Endometrial microvascular endothelial cells (primary cell): ENCODE measurements around the gene TM4SF1. TPM values are rescaled to one million over a fixed set of nuclear protein-coding genes. Genes with fewer than 3 reads are reported as not detected.

Experiments used
- in situ Hi-C: cut with HindIII; loops from 2 replicates; pipeline ENCODE4 v1.10.0; 2017; ENCODE audit warnings: low sequenced_read_pairs, low pct_unique_long_range_greater_than_20kb; ENCODE audit errors: inconsistent ontology term
- total RNA-seq: library from RNA; depleted of rRNA; stranded (reverse); fragments of >200 nt; gene quantifications from one replicate; pipeline ENCODE4 v1.2.3, GENCODE V29; 2015; ENCODE audit errors: inconsistent ontology term

The TM4SF1 gene, protein sequence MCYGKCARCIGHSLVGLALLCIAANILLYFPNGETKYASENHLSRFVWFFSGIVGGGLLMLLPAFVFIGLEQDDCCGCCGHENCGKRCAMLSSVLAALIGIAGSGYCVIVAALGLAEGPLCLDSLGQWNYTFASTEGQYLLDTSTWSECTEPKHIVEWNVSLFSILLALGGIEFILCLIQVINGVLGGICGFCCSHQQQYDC
- 539 TPM for total RNA-seq

DNA sequence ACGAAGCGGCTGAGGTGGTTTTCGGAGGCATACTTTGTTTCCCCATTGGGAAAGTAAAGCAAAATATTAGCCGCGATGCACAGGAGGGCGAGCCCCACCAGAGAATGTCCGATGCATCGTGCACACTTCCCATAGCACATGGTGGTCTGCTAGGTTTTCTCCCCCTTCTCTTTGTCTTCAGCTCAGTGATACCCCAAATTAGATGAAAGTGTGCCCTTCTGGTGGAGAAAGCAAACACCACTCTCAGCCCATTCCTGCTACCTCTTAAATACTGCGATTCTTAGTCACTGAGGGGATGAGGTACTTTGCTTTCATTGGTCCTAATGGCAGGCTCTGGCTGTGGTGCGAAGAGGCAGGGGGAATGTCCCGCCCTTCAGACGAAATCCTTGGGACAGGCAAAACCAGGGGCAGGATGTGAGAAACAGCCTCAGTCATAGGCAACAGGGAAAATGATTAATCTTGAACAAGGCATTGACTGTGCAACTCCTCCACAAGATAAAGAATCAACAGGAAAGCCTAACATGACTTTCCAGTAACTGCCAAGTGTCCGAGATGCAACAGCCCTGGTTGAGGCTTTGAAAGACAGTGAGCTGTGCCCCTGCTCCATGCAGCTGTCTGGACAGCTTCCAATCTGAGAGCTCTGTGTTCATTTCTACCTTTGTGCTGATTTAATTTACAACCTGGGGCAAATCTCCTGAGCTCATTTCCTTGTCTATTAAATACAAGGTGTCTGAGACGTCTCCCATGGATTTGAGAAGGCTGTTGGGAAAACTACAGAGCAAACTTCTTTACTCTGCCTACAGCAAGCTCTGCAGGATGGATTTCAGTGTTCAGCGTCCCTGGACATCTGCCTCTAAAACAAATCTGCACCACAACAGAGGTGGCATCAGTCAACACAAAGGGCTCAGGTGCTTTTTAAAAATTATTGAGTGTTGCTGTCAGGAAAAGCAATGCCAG, at the start of gene TM4SF1:
Gene TM4SF1, minus strand, starts transcription at position 242 of the 957 bp plus-strand sequence. Its CDS starts 102 bp downstream, at position 140.
- in situ Hi-C loops = no loop called here

DNA sequence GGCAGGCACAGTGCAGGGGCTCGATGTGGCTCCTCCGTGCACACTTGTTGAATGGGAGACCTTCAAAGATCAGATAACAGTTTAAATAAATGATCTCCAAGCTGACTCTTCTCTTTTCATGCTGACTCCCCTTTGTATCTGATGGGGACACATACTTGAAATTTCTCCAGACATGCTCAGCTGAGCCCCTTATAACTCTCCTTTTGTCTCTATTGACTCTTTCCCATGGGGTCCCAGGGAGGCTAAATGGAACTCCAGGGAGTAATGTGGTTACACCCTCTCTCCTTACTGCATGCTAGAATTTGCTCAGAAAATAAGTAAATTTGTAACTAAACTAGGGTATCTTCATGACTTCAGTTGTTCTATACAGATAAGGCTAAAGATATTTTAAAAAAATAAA, 48.9 kb upstream of the TM4SF1 start:
- in situ Hi-C loops = no loop called here

DNA sequence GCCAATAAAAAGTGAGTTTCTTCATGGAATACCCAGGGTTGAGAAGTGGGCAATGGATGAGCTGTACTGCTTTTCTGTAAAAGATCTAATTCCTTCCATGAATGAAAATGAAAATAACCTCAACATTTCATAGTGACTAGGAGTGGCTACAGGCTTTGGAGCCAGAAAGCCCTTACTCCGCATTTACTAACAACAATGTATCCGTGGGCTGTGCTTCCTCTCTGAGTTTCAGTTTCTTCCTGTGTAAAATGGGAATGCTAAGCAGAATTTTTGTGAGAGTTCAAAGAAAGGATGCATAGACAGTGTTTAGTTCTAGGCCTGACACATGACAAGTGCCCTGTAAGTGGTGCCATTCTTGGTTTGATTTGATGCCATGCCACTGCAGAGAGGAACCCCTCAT, 47.5 kb upstream of the TM4SF1 start:
- in situ Hi-C loops = no loop called here

DNA sequence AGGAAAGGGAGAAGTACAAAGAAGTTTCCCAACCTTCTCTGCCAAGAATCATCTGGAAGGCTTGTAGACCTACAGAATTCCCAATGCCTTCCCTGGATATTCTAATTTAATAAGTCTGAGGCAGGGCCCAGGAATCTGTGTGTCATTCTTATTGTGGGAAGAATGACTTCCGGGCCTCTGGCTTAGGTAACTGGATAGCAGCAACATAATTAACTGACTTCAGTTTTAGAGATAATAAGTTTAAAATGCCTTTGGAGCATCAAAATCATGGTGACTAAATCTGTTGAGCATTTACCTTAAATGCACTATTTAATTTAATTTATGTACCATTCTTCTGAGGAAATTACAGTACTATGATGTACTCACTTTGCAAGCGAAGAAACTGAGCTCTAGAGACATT, 44.3 kb upstream of the TM4SF1 start:
- in situ Hi-C loops = no loop called here

DNA sequence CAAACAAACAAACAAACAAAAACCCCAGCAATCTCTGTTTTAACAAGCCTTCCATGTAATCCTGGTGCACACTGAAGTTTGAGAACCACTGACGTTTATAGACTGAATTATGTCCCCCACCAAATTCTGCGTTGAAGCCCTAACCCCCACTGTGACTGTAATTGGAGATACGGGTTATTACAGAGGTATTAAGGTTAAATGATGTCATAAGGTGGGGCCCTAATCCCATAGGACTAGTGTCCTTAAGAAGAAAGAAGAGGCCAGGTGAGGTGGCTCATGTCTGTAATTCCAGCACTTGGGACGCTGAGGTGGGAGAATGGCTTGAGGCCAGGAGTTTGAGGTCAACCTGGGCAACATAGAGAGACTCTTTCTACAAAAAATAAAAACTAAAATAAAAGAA, 42.4 kb upstream of the TM4SF1 start:
- in situ Hi-C loops = no loop called here

DNA sequence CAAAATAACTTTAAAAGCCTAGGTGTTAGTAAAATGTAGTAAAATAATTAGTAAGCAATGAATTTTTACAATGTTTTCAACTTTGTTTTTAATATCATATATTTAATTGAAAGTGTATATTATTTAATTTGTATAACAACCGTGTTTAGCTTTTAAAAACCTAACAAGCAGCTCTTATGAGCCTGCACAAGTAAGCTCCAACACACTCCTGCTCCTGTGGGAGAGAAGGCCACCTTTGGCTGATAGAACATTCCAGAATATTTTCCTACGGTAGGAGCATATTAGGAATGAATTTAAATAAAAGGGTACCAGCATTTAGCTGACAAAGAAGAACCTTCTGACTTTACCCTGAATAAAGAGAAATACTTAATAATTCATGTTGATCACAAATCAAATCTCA, 40.3 kb upstream of the TM4SF1 start:
- in situ Hi-C loops = no loop called here

DNA sequence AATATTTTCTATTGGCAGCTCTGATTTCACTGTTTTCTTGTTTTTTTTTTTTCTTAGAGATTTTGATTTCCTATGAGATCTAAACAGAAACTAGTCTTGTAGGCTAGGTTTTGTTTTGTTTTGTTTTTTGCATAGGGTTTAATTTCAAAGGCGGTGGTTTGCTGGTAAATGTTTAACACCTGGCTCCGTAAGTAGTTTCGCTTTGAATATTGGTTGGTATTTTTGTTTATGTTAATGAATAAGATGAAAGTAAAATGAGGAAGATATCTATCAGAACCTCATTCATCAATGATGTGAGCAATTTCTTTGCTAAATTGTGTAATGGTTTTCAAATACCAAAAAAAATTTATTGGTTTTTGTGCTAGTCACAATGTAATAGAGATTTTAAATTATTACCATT, 39.7 kb upstream of the TM4SF1 start:
- in situ Hi-C loops = no loop called here

DNA sequence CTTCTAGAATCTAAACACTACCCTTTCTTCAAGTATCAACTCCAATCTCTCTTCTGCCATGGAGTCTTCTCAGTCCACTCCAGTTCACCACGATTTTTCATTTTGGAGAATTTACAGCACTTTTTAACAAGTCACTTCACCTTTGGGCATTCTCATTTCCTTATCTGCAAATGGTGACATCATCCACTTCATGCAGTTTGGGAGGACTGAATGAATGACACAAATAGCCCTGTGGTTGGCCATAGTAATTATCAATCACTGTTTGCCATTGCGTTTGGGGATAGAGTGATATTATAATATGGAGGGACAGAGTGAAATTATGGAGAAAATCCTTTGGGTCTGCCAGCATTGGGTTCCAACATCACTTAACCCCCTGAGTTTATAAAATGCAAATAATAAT, 38.0 kb upstream of the TM4SF1 start:
- in situ Hi-C loops = no loop called here

DNA sequence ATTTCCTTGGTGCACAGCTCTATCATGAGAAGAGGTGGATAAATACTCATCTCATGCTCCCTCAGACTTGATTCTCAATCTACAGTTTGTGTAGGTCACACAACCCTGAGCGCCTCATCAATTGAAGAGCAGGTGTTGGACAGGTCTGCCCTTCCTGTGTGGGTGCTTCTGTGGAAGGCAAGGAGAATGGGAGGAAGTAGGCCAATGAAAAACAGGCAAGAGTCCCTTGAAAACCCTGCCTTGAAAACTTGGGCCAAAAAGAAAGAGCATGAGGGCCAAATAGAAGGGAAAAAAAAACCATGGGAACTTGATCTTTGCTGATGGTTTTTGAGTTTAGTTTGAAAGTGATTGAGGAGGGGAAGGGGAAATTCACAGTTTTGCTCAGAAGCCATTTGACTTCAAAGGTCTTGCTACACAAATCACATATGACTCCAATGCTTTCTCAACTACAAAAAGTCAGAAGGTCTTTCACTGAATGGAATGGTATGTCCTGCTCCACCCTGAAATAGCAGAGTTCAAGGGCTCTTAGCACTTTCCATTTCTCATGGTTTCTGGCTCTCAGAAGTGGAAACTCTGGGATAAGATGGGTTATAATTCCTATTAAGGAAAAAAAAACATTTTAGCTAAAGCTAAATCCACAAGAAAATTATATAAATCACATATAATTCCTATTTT, 37.2 kb upstream of the TM4SF1 start:
- in situ Hi-C loops = no loop called here

DNA sequence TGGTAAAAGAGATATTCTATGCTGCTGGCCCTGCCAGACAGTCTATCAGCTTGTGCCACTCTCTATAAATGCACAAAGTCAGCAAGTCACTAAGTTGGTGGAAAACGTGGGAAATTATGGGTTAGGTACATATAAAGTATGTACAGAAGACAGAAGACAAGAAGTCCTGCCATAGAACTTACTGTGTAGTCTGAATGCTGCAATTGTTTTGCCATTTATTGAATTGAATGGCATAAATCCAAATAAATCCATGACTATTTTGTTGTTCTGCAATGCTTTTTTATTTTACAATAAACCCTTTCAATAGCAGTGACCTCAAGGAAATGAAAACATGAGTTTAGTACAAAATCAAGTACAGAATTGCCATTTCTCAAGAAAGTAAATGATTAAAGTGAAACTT, 34.1 kb upstream of the TM4SF1 start:
- in situ Hi-C loops = no loop called here

DNA sequence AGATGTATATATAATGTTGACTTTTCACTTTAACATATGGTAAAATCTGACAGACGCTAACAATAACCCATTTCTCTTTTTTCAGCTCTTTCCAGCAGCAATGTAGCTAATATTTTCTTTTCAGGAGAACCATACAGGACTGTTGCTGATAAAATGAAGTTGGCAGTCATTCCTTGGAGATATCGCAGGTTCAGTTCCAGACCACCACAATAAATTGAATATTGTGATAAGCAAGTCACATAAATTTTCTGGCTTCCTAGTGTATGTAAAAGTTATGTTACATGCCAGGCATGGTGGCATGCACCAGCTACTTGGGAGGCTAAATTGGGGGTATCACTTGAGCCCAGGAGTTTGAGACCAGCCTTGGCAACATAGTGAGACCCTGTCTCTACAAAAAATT, 31.9 kb upstream of the TM4SF1 start:
- in situ Hi-C loops = no loop called here

DNA sequence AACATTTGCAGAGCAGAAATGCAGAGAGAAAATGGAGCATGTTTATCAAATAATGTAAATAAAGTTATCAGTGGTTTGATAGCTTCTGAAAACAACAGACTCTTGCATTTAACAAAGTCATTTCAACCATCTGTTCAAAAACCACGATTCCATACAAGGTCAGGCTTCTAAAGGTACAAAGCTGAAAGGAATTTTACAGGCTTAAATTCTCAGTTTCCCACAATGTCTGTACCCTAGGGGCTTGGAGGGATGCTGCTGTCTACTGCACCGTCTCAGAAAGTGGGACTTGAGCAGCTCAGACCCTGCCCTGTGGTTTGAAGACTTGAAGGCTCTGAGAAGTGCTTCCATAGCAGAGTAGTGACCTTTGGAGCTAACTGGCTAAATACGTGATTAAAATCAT, 30.4 kb upstream of the TM4SF1 start:
- in situ Hi-C loops = no loop called here

DNA sequence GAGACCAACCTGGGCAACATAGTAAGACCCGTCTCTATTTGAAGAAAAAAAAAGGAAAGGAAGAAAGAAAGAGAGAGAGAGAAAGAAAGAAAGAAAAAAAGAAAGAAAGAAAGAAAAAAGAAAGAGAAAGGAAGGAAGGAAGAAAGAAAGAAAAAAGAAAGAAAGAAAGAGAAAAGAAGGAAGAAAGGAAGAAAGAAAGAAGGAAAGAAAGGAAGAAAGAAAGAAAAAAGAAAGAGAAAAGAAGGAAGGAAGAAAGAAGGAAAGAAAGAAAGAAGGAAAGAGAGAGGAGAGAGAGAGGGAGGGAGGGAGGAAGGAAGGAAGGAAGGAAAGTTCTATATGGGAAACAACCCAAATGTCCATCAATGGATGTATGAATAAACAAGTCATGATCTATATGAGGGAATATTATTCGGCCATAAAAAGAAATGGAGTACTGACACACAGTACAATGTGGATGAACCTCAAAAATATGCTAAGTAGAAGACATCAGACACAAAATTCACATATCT, 28.8 kb upstream of the TM4SF1 start:
- in situ Hi-C loops = no loop called here

DNA sequence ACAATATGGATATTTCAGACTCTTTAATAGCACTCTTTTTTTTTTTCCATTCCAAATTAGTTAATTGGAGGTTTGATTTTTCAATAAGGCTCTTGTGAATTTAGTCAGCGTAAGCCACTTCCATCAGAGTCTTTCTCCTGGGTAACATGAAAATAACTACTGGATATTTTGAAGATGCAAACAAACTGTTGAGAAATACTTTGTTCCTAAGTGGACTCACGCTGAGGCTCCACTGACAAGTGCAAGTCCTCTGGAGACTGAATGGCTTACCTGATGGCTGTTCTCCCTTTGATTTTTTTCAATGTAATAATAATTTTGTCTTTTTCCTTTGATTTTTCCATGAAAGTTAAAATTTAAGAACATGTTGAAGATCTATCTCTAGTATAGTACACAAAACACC, 26.0 kb upstream of the TM4SF1 start:
- in situ Hi-C loops = no loop called here

DNA sequence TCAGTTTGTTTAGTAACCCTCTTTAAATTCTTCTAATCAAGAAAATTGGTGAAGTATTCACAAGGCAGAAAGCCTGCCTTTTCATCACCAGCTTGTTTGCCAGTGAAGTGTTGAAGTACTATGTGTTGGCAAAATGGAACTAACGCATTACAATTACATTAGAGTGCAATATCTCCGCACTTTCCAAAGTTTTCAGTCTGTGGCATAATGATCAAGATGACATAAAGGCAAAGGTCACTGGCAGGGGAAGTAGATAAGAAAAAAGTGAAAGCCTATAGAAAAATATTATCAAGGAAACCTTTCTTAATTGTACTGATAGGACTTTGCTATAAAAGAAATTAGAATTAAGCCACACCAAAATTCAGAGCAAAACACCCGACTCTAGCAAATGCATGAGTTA, 25.0 kb upstream of the TM4SF1 start:
- in situ Hi-C loops = no loop called here

DNA sequence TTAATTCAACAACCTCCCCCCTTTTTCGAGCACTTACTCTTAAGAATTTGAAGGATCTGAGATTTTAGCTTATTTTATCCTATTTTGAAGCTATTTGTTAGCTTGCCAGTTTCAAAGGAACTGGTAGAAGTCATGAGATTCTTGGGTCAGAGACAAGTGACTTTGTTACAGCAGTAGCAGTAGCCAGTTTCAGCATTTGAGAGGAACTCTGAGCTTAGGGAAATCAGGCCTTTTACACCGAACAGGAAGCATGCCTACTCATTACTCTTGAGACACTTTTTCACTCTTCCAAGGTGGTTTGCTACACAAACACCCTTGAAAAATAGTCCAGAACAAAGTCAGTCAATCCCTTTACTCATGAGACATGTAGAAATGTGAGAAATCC, 24.5 kb upstream of the TM4SF1 start:
- in situ Hi-C loops = no loop called here

DNA sequence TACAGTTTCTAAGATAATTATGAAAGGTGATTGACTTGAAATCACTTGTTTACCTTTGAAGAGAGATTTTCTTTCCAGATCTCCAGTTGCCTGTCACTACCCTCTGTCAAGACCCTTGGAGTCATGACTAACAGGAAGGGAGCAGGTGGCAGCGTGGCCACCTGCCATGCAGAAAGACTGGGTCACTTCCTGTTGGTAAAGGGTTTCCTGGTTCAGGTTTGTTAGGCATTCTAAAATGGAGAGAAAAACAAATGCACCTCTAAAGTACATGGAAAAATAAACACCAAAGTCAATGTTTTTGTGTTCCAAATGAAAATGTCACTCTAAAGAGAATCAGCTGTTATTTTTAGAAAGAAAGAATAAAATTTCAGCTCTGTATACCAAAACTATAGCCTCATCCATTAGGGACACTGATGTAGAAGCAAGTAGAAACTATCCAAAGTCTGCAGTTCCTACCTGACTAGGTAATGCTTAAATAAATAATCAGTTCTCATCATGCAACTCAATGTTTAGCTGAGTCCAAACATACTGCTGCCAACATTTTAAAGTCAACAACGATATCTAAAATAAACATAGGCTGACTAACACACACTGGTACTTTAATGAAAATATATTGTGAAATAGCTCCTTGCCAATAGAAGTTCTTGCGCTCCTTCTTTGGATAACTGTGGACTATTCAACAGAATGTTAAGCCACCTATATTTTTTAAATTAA, 23.9 kb upstream of the TM4SF1 start:
- in situ Hi-C loops = no loop called here

DNA sequence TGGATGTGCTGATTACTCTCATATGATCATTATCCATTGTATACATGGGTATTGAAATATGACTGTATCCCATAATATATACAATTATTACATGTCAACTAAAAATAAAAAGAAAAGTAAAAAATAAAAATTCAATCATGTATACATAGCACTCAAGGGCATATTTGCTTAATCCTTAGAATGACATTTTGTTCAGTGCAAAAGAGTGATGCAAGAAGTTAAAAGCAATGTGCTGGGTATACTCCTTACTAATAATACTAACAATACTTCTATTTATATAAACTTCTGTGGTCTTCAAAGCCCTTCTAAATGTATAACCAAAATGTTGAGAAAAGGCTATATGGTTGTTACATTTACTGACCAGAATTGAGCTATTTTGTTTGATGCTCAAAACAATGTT, 23.2 kb upstream of the TM4SF1 start:
- in situ Hi-C loops = no loop called here

DNA sequence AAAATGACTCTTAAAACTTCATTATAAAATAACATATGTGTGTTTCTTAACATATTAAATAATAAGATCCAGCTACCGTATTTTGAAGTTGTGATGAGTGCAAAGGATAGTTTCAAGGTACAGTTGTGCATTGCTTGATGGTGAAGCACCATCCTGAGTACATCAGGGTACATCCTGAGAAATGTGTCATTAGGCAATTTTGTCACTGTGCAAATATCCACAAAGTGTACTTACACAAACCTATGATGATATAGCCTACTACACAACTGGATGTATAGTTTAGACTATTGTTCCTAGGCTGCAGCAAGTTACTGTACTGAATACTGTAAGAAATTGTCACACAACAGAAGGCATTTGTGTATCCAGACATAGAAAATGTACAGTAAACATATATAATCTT, 20.8 kb upstream of the TM4SF1 start:
- in situ Hi-C loops = no loop called here
